H1 (cell line): ENCODE results near the gene TMEM237.

ENCODE experiments used
- CBX5 ChIP-seq: fragments of 300-800, 300-1000 bp; sonication (generic); IDR thresholded peaks from 2 replicates; pipeline ENCODE4 v1.7.1; 2016; ENCODE audit warnings: antibody characterized with exemption, low read length, low read depth
- CEBPB ChIP-seq: IDR thresholded peaks from 2 replicates; pipeline ENCODE4 v1.6.1; 2012; ENCODE audit warnings: low read depth, low read length
- CHD1 ChIP-seq: IDR thresholded peaks from 2 replicates; pipeline ENCODE4 v1.6.1; 2012; ENCODE audit warnings: low read depth, low read length, improper control_type of control experiment
- EP300 ChIP-seq, 2 experiments: IDR thresholded peaks; 1 replicate in 1 of 2; 2 replicates in 1 of 2; pipeline ENCODE4 v1.6.1; 2011 to 2012; ENCODE audit warnings: low read depth in 2 of 2, low read length in 2 of 2, mild to moderate bottlenecking in 2 of 2, borderline replicate concordance in 1 of 2, inconsistent platforms in 1 of 2, moderate library complexity in 1 of 2
- EZH2 ChIP-seq: fragments of 200-600 bp; sonication (generic); IDR thresholded peaks from 2 replicates; pipeline ENCODE4 v1.7.1; 2012; ENCODE audit warnings: low read depth, mild to moderate bottlenecking, moderate library complexity, low read length, inconsistent platforms; ENCODE audit not compliant: severe bottlenecking
- GABPA ChIP-seq: IDR thresholded peaks from 2 replicates; pipeline ENCODE4 v1.6.1; 2011; ENCODE audit warnings: mild to moderate bottlenecking, low read length, moderate library complexity, borderline replicate concordance; ENCODE audit not compliant: insufficient read depth
- JUN ChIP-seq: IDR thresholded peaks from 2 replicates; pipeline ENCODE4 v1.6.1; 2011; ENCODE audit warnings: low read depth, mild to moderate bottlenecking, improper control_type of control experiment, low read length
- KDM4A ChIP-seq: IDR thresholded peaks from one replicate; pipeline ENCODE4 v1.7.1; 2012; ENCODE audit warnings: low read depth, mild to moderate bottlenecking, moderate library complexity, low read length, inconsistent platforms; ENCODE audit not compliant: severe bottlenecking
- POLR2A ChIP-seq, 2 experiments: IDR thresholded peaks; 1 replicate in 1 of 2; 2 replicates in 1 of 2; pipeline ENCODE4 v1.6.1; 2011; ENCODE audit warnings: low read depth in 2 of 2, low read length in 2 of 2, mild to moderate bottlenecking in 2 of 2; ENCODE audit errors: control extremely low read depth in 1 of 2
- TF ChIP-seq, protein P1 (sequence below), 3 experiments: IDR thresholded peaks; 1 replicate in 2 of 3; 2 replicates in 1 of 3; pipeline versions ENCODE4 v1.5.1 to v1.6.1; 2011; ENCODE audit warnings: low read length in 3 of 3, mild to moderate bottlenecking in 3 of 3, inconsistent platforms in 2 of 3, low read depth in 1 of 3, moderate library complexity in 1 of 3; ENCODE audit not compliant: insufficient read depth in 1 of 3; ENCODE audit errors: control extremely low read depth in 1 of 3
- TF ChIP-seq, protein P2 (sequence below): IDR thresholded peaks from 2 replicates; pipeline ENCODE4 v1.6.1; 2011; ENCODE audit warnings: low read depth, mild to moderate bottlenecking, low read length; ENCODE audit not compliant: insufficient read depth

DNA sequence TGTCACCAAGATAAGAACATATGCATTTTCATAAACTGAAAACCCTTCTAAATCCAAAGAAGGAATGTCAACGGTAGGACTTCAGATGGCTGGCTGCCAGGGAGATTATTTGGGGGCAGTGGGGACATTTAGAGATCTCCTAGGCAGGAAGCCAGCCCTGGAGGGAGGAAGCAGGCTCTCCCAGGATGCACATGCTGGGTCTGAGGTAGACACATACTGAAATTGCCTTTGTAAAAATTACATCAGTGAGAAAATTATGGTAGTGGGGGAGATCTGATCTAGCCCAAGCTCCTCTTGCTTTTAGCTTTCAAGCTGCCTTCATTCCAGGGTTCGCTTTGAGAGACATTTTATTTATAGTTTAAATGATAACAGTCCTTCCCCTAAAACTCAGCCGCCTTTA is 31.0 kb upstream of the TMEM237 start:
- no peak for TF ChIP-seq CEBPB
- TF ChIP-seq, protein P1, sequence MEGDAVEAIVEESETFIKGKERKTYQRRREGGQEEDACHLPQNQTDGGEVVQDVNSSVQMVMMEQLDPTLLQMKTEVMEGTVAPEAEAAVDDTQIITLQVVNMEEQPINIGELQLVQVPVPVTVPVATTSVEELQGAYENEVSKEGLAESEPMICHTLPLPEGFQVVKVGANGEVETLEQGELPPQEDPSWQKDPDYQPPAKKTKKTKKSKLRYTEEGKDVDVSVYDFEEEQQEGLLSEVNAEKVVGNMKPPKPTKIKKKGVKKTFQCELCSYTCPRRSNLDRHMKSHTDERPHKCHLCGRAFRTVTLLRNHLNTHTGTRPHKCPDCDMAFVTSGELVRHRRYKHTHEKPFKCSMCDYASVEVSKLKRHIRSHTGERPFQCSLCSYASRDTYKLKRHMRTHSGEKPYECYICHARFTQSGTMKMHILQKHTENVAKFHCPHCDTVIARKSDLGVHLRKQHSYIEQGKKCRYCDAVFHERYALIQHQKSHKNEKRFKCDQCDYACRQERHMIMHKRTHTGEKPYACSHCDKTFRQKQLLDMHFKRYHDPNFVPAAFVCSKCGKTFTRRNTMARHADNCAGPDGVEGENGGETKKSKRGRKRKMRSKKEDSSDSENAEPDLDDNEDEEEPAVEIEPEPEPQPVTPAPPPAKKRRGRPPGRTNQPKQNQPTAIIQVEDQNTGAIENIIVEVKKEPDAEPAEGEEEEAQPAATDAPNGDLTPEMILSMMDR (IDR thresholded peaks at IDR 0.05; ENCODE audit: control extremely low read depth in 1 of 3, insufficient read depth in 1 of 3, low read depth in 1 of 3, low read length in 3 of 3), result no peak
- TF ChIP-seq GABPA, result no peak
- TF ChIP-seq KDM4A, result no peak
- TF ChIP-seq, protein P2, sequence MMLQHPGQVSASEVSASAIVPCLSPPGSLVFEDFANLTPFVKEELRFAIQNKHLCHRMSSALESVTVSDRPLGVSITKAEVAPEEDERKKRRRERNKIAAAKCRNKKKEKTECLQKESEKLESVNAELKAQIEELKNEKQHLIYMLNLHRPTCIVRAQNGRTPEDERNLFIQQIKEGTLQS, result no peak
- TF ChIP-seq EP300 (IDR thresholded peaks at IDR 0.05; ENCODE audit: borderline replicate concordance in 1 of 2, low read depth in 2 of 2, low read length in 2 of 2), result no peak
- TF ChIP-seq POLR2A (IDR thresholded peaks at IDR 0.05; ENCODE audit: control extremely low read depth in 1 of 2, low read depth in 2 of 2, low read length in 2 of 2), result no peak
- TF ChIP-seq CBX5, result no peak
- TF ChIP-seq CHD1, result no peak
- no peak for TF ChIP-seq EZH2
- TF ChIP-seq JUN, result no peak
